Measurements from ENCODE around the gene TFDP1.

TFDP1 gene

GRCh38 chr13:113598481-113598880, 13.9 kb downstream of the TFDP1 start:
- no peaks in the 10 kb centered on the region for H3K27me3 ChIP-seq (ENCODE audit: insufficient read depth, poor library complexity, severe bottlenecking)
- DNase-seq (ENCODE audit: low read depth in 1 of 2, low spot score in 1 of 2), result no peak
- H3K27ac ChIP-seq (replicated peaks), result no peak overlapping the region
- TF ChIP-seq CTCF (IDR thresholded peaks at IDR 0.05; ENCODE audit: insufficient read depth, low read length) (no peak), POLR2AphosphoS5 (IDR thresholded peaks at IDR 0.05; ENCODE audit: low read depth) (no peak), GABPA (IDR thresholded peaks at IDR 0.05; ENCODE audit: low read depth) (no peak), SPI1 (IDR thresholded peaks at IDR 0.05; ENCODE audit: borderline replicate concordance, low read depth) (no peak), REST (IDR thresholded peaks at IDR 0.05; ENCODE audit: insufficient replicate concordance, low read depth) (no peak)
- H3K4me3 ChIP-seq (replicated peaks; ENCODE audit: insufficient read depth, low read length), result no peak overlapping the region

GRCh38 chr13:113599391-113599790, 14.8 kb downstream of the TFDP1 start:
- no peaks in the 10 kb centered on the region for H3K27me3 ChIP-seq (ENCODE audit: insufficient read depth, poor library complexity, severe bottlenecking)
- H3K27ac ChIP-seq (replicated peaks), result no peak overlapping the region
- no peak for DNase-seq (ENCODE audit: low read depth in 1 of 2, low spot score in 1 of 2)
- H3K4me3 ChIP-seq (replicated peaks; ENCODE audit: insufficient read depth, low read length), result no peak overlapping the region
- TF ChIP-seq REST (IDR thresholded peaks at IDR 0.05; ENCODE audit: insufficient replicate concordance, low read depth), result no peak
- no peak for TF ChIP-seq POLR2AphosphoS5 (IDR thresholded peaks at IDR 0.05; ENCODE audit: low read depth)
- no peak for TF ChIP-seq CTCF (IDR thresholded peaks at IDR 0.05; ENCODE audit: insufficient read depth, low read length)
- no peak for TF ChIP-seq GABPA (IDR thresholded peaks at IDR 0.05; ENCODE audit: low read depth)
- TF ChIP-seq SPI1 (IDR thresholded peaks at IDR 0.05; ENCODE audit: borderline replicate concordance, low read depth), result no peak

- Histone ChIP-seq H3K27ac (replicated peaks) (no peak overlapping the region), H3K27me3 (ENCODE audit: insufficient read depth, poor library complexity, severe bottlenecking) (no peaks in the 10 kb centered on the region), H3K4me3 (replicated peaks; ENCODE audit: insufficient read depth, low read length) (no peak overlapping the region)
- TF ChIP-seq SPI1 (IDR thresholded peaks at IDR 0.05; ENCODE audit: borderline replicate concordance, low read depth) (no peak), POLR2AphosphoS5 (IDR thresholded peaks at IDR 0.05; ENCODE audit: low read depth) (no peak; the same call in 1 of the 2 replicates), GABPA (IDR thresholded peaks at IDR 0.05; ENCODE audit: low read depth) (no peak), CTCF (IDR thresholded peaks at IDR 0.05; ENCODE audit: insufficient read depth, low read length) (no peak), REST (IDR thresholded peaks at IDR 0.05; ENCODE audit: insufficient replicate concordance, low read depth) (no peak)
- no peak for DNase-seq (ENCODE audit: low read depth in 1 of 2, low spot score in 1 of 2)
These were observed 16.9 kb downstream of the TFDP1 start for GRCh38 chr13:113601166-113602070.

All from HL-60 (cell line).